SK-N-MC (cell line): ENCODE measurements around the gene DNAI1.

Experiments
- DNase-seq: peaks from one replicate; pipeline ENCODE4 v3.0.0-alpha.2; 2011; ENCODE audit warnings: low read depth, low spot score
- H3K27ac ChIP-seq: fragments of 200-600 bp; sonication (generic); 2 replicates; pipeline ENCODE4 v1.5.1; 2016; ENCODE audit warnings: mixed run types
- H3K36me3 ChIP-seq: fragments of 200-600 bp; sonication (generic); 2 replicates; pipeline ENCODE4 v1.6.1; 2017; ENCODE audit warnings: antibody characterized with exemption, low read length, mixed read lengths; ENCODE audit not compliant: insufficient read depth
- H3K4me3 ChIP-seq: fragments of 200-600 bp; sonication (generic); 2 replicates; pipeline ENCODE4 v1.5.1; 2016
- H3K9ac ChIP-seq: fragments of 200-600 bp; sonication (generic); 2 replicates; pipeline ENCODE4 v1.8.0; 2017; ENCODE audit warnings: mixed run types, mixed read lengths; ENCODE audit not compliant: insufficient read length
- H3K9me3 ChIP-seq: fragments of 200-600 bp; sonication (generic); 2 replicates; pipeline ENCODE4 v1.6.1; 2017; ENCODE audit warnings: low read depth, mild to moderate bottlenecking, antibody characterized with exemption, low read length, moderate library complexity, mixed read lengths
- EZH2 ChIP-seq: fragments of 200-600 bp; sonication (generic); IDR thresholded peaks from one replicate; pipeline ENCODE4 v1.6.1; 2017; ENCODE audit warnings: antibody characterized with exemption
- FOXP2 ChIP-seq: optimal IDR thresholded peaks from 2 replicates; pipeline ENCODE3; 2011; ENCODE audit warnings: mild to moderate bottlenecking, moderate library complexity; ENCODE audit not compliant: insufficient read depth; ENCODE audit errors: extremely low read length, control extremely low read depth
- POLR2AphosphoS5 ChIP-seq: IDR thresholded peaks from 2 replicates; pipeline ENCODE4 v1.6.1; 2012; ENCODE audit warnings: mild to moderate bottlenecking, low read depth, low read length, borderline replicate concordance

DNAI1 gene

DNA sequence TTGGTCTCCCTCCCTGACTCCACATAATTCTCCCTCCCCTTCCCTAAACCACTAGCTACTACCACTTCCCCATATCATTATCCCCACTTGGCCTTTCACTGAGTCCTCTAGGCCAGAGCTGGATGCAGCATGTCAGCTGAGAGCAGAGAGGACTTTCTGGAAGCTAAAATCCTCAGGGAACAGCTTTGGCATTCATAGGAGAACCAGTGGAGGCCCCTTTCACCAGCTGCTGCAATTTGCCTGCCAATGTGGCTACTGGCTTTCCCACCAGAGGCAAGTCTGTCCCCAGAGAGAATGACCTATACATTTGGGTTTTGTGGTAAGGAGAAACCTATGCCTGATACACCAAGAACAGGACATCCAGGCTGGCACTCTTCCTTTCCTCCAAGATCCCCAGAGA lies 14.6 kb upstream of the DNAI1 start:
- DNase-seq, result no peak
- TF ChIP-seq FOXP2, result no peak
- TF ChIP-seq EZH2, result no peak
- TF ChIP-seq POLR2AphosphoS5, result no peak
- H3K9ac ChIP-seq, result no peak overlapping the region
- peak overlapping the region; percentile 65; the same call in 1 of the 2 replicates for H3K27ac ChIP-seq
- H3K36me3 ChIP-seq, result no peaks in the 10 kb centered on the region
- no peaks in the 10 kb centered on the region for H3K9me3 ChIP-seq
- peak overlapping the region; percentile 58 for H3K4me3 ChIP-seq

DNA sequence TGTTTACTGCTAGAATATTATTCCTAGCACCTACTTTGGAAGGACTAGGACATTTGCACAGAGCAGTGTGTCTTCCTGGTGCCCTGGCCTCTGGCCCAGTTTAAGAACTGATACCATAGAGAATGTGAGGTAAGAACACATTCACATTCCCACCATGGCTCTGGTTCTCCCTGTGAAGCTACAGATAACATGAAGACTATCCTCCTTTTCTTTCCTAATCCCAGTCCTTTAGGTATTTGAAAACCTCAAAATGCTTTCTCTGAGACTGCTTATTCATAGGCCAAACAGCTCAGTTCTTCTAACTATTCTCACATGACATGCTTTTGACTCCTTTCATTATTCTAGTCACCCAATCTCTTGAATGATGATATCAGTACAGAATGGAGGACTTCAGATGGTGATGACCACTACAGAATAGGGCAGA lies 12.1 kb upstream of the DNAI1 start:
- no peak overlapping the region for H3K9ac ChIP-seq
- no peak overlapping the region for H3K4me3 ChIP-seq
- no peak for DNase-seq
- no peaks in the 10 kb centered on the region for H3K36me3 ChIP-seq
- TF ChIP-seq POLR2AphosphoS5 (no peak), FOXP2 (no peak)
- H3K9me3 ChIP-seq, result no peaks in the 10 kb centered on the region
- H3K27ac ChIP-seq, result no peak overlapping the region

DNA sequence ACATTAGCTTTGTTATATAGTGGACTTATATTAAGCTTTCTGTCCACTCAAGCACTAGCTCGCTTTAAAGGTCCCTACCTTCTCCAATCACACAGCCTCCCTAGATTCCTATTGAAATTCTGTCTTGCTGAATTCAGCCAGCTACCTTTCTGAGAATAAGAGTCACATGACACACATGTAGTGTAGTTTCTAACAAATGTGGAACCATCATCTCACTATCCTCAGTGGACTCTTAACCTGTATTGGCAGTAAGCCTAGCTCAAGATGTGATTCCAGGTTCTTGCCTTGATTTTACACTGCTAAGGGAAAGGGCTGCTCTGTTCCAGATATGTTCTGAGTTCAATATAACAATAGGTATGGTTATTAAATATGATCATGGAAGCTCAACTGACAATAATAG lies 11.7 kb upstream of the DNAI1 start:
- no peaks in the 10 kb centered on the region for H3K36me3 ChIP-seq
- TF ChIP-seq POLR2AphosphoS5, result no peak
- TF ChIP-seq FOXP2, result no peak
- DNase-seq, result no peak
- no peak overlapping the region for H3K27ac ChIP-seq
- no peak overlapping the region for H3K4me3 ChIP-seq
- no peaks in the 10 kb centered on the region for H3K9me3 ChIP-seq
- no peak overlapping the region for H3K9ac ChIP-seq

DNA sequence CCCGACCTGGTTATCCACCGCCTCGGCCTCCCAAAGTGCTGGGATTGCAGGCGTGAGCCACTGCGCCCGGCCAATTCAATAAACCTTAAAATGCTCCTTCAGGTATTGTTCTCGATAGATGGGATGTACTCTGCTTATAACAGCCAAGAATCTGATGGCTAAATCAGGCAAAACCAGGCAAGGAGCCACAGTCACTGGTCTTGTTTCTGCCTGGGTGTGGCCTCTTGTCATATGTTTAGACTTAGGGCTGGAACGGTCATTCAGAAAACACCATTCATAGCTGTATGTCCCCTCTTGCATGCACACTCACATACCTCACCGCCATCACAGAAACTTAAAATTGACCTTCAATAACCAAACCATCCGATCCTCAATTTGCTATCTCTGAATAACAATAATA lies 8.0 kb upstream of the DNAI1 start:
- H3K27ac ChIP-seq, result no peak overlapping the region
- H3K4me3 ChIP-seq, result no peak overlapping the region
- no peaks in the 10 kb centered on the region for H3K9me3 ChIP-seq
- H3K36me3 ChIP-seq, result no peaks in the 10 kb centered on the region
- DNase-seq, result no peak
- no peak overlapping the region for H3K9ac ChIP-seq
- TF ChIP-seq FOXP2 (no peak), POLR2AphosphoS5 (no peak)

DNA sequence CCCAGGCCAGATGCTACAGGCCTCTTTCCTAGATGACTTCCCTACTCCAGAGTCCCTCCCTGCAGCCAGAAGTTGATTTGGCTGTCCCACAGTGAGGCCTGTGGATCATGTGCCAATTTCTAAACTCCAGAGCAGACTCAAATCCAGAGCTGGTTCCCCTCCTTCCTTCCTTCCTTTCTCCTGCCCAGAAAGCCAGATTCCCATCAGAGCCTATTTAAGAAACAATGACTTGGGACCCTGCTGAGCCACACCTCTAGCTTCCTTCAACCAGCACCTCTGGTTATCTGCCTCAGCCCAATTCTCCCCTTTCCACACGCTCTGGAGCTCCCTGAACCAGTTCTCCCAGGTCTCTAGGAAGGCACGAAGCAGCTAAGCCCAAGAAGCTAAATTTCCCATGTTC lies 7.5 kb upstream of the DNAI1 start:
- Histone ChIP-seq H3K4me3 (no peak overlapping the region), H3K27ac (no peak overlapping the region), H3K9ac (no peak overlapping the region), H3K36me3 (no peaks in the 10 kb centered on the region), H3K9me3 (no peaks in the 10 kb centered on the region)
- DNase-seq, result no peak
- TF ChIP-seq POLR2AphosphoS5 (no peak), FOXP2 (no peak), EZH2 (no peak)

DNA sequence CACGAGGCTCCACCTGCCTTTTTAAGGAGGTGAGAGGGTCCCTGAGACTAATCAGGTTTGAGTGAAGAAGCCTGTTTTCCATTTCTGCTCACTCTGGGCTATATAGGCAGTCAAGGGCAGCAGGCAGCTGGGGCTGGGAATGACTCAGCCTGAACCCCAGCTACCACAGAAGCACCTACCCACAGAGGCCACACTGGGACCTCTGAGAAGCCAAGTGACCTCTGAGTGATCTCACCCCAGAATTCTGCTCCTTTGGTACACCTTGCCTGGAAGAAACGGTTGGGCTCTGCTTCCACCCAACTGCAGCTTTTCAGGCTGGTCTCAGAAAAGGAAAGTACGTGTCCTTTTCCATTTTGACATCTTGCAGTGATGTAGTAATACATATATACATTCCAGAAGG lies 7.1 kb upstream of the DNAI1 start:
- Histone ChIP-seq H3K36me3 (no peaks in the 10 kb centered on the region), H3K4me3 (no peak overlapping the region), H3K9ac (no peak overlapping the region), H3K9me3 (no peaks in the 10 kb centered on the region), H3K27ac (no peak overlapping the region)
- DNase-seq, result no peak
- no peak for TF ChIP-seq POLR2AphosphoS5
- no peak for TF ChIP-seq FOXP2
- TF ChIP-seq EZH2, result no peak

DNA sequence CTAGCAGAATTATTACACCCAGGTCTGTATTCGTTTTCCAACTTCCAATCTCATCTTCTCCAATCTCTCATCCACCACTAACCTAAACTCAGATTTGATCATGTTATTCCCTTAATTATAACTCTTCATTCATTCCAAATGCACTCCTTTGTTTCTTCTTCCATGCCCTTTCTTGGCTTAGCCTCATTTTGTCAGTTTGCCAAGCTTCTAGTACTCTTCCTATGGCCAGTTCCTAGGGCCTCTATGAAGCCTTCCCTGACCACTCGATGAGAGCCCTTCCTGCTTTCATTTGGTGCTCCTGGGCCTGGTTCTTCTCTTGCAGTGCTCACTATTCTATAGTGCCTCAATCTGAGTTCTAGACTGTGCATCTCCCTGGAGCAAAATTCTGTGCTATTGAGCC lies 6.0 kb upstream of the DNAI1 start:
- no peaks in the 10 kb centered on the region for H3K9me3 ChIP-seq
- no peak overlapping the region for H3K27ac ChIP-seq
- no peak overlapping the region for H3K9ac ChIP-seq
- DNase-seq, result no peak
- no peak for TF ChIP-seq POLR2AphosphoS5
- TF ChIP-seq EZH2, result no peak
- TF ChIP-seq FOXP2, result no peak
- H3K36me3 ChIP-seq, result no peaks in the 10 kb centered on the region
- H3K4me3 ChIP-seq, result no peak overlapping the region

DNA sequence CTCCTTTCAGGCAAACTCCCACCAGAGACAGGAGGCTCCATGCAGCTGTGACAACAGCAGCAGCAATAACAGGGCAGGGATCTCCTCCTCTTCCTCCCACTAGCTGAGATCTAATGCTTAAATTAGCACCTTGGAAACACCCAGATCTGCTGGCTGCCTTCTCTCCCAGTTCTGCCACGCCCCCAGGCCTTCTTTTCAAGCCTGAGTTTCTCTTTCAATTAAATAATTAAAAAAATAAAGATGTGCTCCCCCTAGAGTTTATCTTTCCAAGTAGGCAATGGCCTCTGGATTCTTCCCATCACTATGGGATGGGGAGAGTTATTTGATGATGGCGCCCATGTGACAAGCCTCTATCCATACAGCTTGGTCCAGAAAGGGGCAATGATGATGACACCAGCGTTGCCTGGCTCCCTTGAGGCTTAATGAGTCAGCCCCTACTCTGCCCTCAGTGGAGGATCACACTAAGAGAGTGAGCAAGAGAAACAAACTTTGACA lies 4.0 kb upstream of the DNAI1 start:
- Histone ChIP-seq H3K36me3 (no peaks in the 10 kb centered on the region), H3K9ac (no peak overlapping the region), H3K27ac (no peak overlapping the region), H3K4me3 (no peak overlapping the region), H3K9me3 (no peaks in the 10 kb centered on the region)
- no peak for TF ChIP-seq POLR2AphosphoS5
- TF ChIP-seq FOXP2, result no peak
- no peak for TF ChIP-seq EZH2
- no peak for DNase-seq

DNA sequence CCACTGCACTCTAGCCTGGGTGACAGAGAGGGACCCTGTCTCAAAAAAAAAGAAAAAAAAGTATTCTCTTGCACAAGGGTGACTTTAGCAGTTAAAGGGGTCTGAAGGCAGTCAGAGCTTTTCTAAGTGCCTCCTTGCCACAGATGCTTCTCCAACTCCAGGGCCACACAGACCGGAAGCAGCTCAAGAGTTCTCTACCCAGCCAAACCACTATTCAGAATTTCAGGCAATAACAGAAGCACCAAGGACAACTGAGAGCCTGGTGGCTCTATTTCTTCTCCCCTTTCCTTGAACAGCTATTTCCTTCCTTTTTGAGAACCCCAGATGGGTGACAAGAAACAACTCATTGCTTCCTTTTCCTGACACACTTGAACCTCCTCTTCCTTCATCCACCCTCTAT lies 2.5 kb upstream of the DNAI1 start:
- no peak for DNase-seq
- no peaks in the 10 kb centered on the region for H3K36me3 ChIP-seq
- H3K4me3 ChIP-seq, result no peak overlapping the region
- H3K27ac ChIP-seq, result no peak overlapping the region
- H3K9ac ChIP-seq, result no peak overlapping the region
- no peak for TF ChIP-seq FOXP2
- no peak for TF ChIP-seq EZH2
- TF ChIP-seq POLR2AphosphoS5, result no peak
- no peaks in the 10 kb centered on the region for H3K9me3 ChIP-seq
